HL-60 (cell line): ENCODE measurements around the gene PANX3.

Experiments
- DNase-seq, 2 experiments: peaks; one replicate each; pipeline ENCODE4 v3.0.0-alpha.2; 2010 to 2020; ENCODE audit warnings: low read depth in 1 of 2, low spot score in 1 of 2
- H3K27ac ChIP-seq: fragments of 250-450 bp; sonication (Bioruptor Pico); replicated peaks from 2 replicates; pipeline ENCODE4 v1.5.1; 2020; ENCODE audit warnings: mild to moderate bottlenecking, moderate library complexity
- H3K27me3 ChIP-seq: fragments of 250-450 bp; sonication (Bioruptor Pico); 2 replicates; pipeline ENCODE4 v1.5.1; 2021; ENCODE audit warnings: mild to moderate bottlenecking, moderate library complexity; ENCODE audit not compliant: insufficient read depth, poor library complexity, severe bottlenecking
- H3K4me3 ChIP-seq: replicated peaks from 2 replicates; pipeline ENCODE4 v1.5.1; 2011; ENCODE audit warnings: mild to moderate bottlenecking, control low read depth, low read length; ENCODE audit not compliant: insufficient read depth
- CTCF ChIP-seq: IDR thresholded peaks from one replicate; pipeline ENCODE4 v1.5.1; 2011; ENCODE audit warnings: low read length, control low read depth, inconsistent platforms; ENCODE audit not compliant: insufficient read depth
- GABPA ChIP-seq: IDR thresholded peaks from 2 replicates; pipeline ENCODE4 v1.6.1; 2012; ENCODE audit warnings: low read depth
- POLR2AphosphoS5 ChIP-seq: IDR thresholded peaks from 2 replicates; pipeline ENCODE4 v1.6.1; 2012; ENCODE audit warnings: low read depth
- REST ChIP-seq: IDR thresholded peaks from 2 replicates; pipeline ENCODE4 v1.6.1; 2012; ENCODE audit warnings: low read depth; ENCODE audit not compliant: insufficient replicate concordance
- SPI1 ChIP-seq: IDR thresholded peaks from 2 replicates; pipeline ENCODE4 v1.6.1; 2012; ENCODE audit warnings: low read depth, mild to moderate bottlenecking, borderline replicate concordance

PANX3 gene

GRCh38 chr11:124643605-124644425 lies 32.6 kb downstream of the PANX3 start:
- DNase-seq, result no peak
- no peak overlapping the region for H3K27ac ChIP-seq
- no peaks in the 10 kb centered on the region for H3K27me3 ChIP-seq
- H3K4me3 ChIP-seq, result no peak overlapping the region
- TF ChIP-seq REST (no peak), GABPA (no peak)

GRCh38 chr11:124644426-124645280 lies 33.4 kb downstream of the PANX3 start:
- Histone ChIP-seq H3K4me3 (no peak overlapping the region), H3K27ac (no peak overlapping the region)
- peak in 1 of 2 experiments; percentile 29 for DNase-seq

GRCh38 chr11:124646148-124646547 lies 34.9 kb downstream of the PANX3 start:
- DNase-seq, result no peak

More at GRCh38 chr11:124644426-124645280, 33.4 kb downstream of the PANX3 start:
- TF ChIP-seq GABPA (no peak), REST (no peak), SPI1 (peak; percentile 95), CTCF (peak; percentile 68)
- no peaks in the 10 kb centered on the region for H3K27me3 ChIP-seq

GRCh38 chr11:124648610-124649009 lies 37.4 kb downstream of the PANX3 start:
- no peak overlapping the region for H3K27ac ChIP-seq
- TF ChIP-seq SPI1 (no peak), POLR2AphosphoS5 (no peak)
- no peak for DNase-seq

More at GRCh38 chr11:124646148-124646547, 34.9 kb downstream of the PANX3 start:
- Histone ChIP-seq H3K27me3 (no peaks in the 10 kb centered on the region), H3K27ac (no peak overlapping the region), H3K4me3 (no peak overlapping the region)
- TF ChIP-seq POLR2AphosphoS5, result no peak
- TF ChIP-seq SPI1, result peak; percentile 33; the same call in 1 of the 2 replicates

More at GRCh38 chr11:124648610-124649009, 37.4 kb downstream of the PANX3 start:
- Histone ChIP-seq H3K4me3 (no peak overlapping the region), H3K27me3 (no peaks in the 10 kb centered on the region)
